Measurements from ENCODE around the gene FHL1. TPM values are rescaled to one million over a fixed set of nuclear protein-coding genes. Genes with fewer than 3 reads are reported as not detected.
"Not testable (repeated sequence)": the region's sequence is repeated elsewhere in the genome, so short reads cannot be mapped to it uniquely, and the experiment has no call there.

Gene FHL1
- total RNA-seq, 4 donors from 2014 or later: 64.1 to 225 (median 86.5) TPM

- H3K9me3 ChIP-seq: no peaks in the 10 kb centered on the region
- no peak for TF ChIP-seq CTCF (IDR thresholded peaks at IDR 0.05)
- TF ChIP-seq POLR2A (IDR thresholded peaks at IDR 0.05): no peak
- TF ChIP-seq EP300 (IDR thresholded peaks at IDR 0.05): no peak
- TF ChIP-seq POLR2AphosphoS5 (IDR thresholded peaks at IDR 0.05): no peak
- H3K27me3 ChIP-seq: no peaks in the 10 kb centered on the region
- no peak overlapping the region for H3K4me3 ChIP-seq
- 60% methylated on average over 2 of the region's 2 CpGs for WGBS
- no peak for DNase-seq (ENCODE audit: low spot score in 2 of 2)
- H3K36me3 ChIP-seq: no peaks in the 10 kb centered on the region
- H3K4me1 ChIP-seq: peaks cover 3% of the 10 kb centered on the region
- no peak overlapping the region for H3K27ac ChIP-seq
Measured at GRCh38 chrX:136159611-136160025, 12.3 kb downstream of the FHL1 start.

GRCh38 chrX:136162827-136163570 is 15.7 kb downstream of the FHL1 start:
- Histone ChIP-seq H3K36me3 (no peaks in the 10 kb centered on the region), H3K4me1 (peaks cover 3% of the 10 kb centered on the region), H3K27me3 (no peaks in the 10 kb centered on the region), H3K9me3 (no peaks in the 10 kb centered on the region), H3K27ac (no peak overlapping the region), H3K4me3 (no peak overlapping the region)
- WGBS: 32% methylated on average over 9 of the region's 9 CpGs
- DNase-seq (ENCODE audit: low spot score in 2 of 2): no peak
- TF ChIP-seq EP300 (IDR thresholded peaks at IDR 0.05) (no peak), CTCF (IDR thresholded peaks at IDR 0.05) (peak; percentile 53 to 57), POLR2AphosphoS5 (IDR thresholded peaks at IDR 0.05) (no peak), POLR2A (IDR thresholded peaks at IDR 0.05) (no peak)

GRCh38 chrX:136163689-136164088 is 16.4 kb downstream of the FHL1 start:
- TF ChIP-seq POLR2AphosphoS5 (IDR thresholded peaks at IDR 0.05) (no peak), CTCF (IDR thresholded peaks at IDR 0.05) (no peak), EP300 (IDR thresholded peaks at IDR 0.05) (no peak)
- H3K27ac ChIP-seq: no peak overlapping the region

GRCh38 chrX:136165406-136165805 is 18.1 kb downstream of the FHL1 start:
- Histone ChIP-seq H3K4me1 (peaks cover 20% of the 10 kb centered on the region), H3K36me3 (no peaks in the 10 kb centered on the region), H3K27me3 (no peaks in the 10 kb centered on the region), H3K27ac (no peak overlapping the region), H3K9me3 (no peaks in the 10 kb centered on the region), H3K4me3 (no peak overlapping the region)
- DNase-seq (ENCODE audit: low spot score in 2 of 2): no peak
- 66% methylated on average over 3 of the region's 3 CpGs for WGBS
- no peak for TF ChIP-seq POLR2A (IDR thresholded peaks at IDR 0.05)
- TF ChIP-seq POLR2AphosphoS5 (IDR thresholded peaks at IDR 0.05): no peak
- TF ChIP-seq EP300 (IDR thresholded peaks at IDR 0.05): no peak
- no peak for TF ChIP-seq CTCF (IDR thresholded peaks at IDR 0.05)

More at GRCh38 chrX:136163689-136164088, 16.4 kb downstream of the FHL1 start:
- Histone ChIP-seq H3K4me3 (no peak overlapping the region), H3K9me3 (no peaks in the 10 kb centered on the region), H3K36me3 (no peaks in the 10 kb centered on the region), H3K27me3 (no peaks in the 10 kb centered on the region), H3K4me1 (peaks cover 6% of the 10 kb centered on the region)
- DNase-seq (ENCODE audit: low spot score in 2 of 2): no peak
- 79% methylated on average over 1 of the region's 1 CpG for WGBS

- Histone ChIP-seq H3K36me3 (no peaks in the 10 kb centered on the region), H3K4me3 (no peak overlapping the region), H3K9me3 (no peaks in the 10 kb centered on the region), H3K4me1 (peaks cover 30% of the 10 kb centered on the region), H3K27me3 (no peaks in the 10 kb centered on the region), H3K27ac (no peak overlapping the region)
- TF ChIP-seq POLR2A (IDR thresholded peaks at IDR 0.05) (no peak), POLR2AphosphoS5 (IDR thresholded peaks at IDR 0.05) (no peak), EP300 (IDR thresholded peaks at IDR 0.05) (no peak), CTCF (IDR thresholded peaks at IDR 0.05) (no peak)
- WGBS: 70% methylated on average over 8 of the region's 8 CpGs
- DNase-seq (ENCODE audit: low spot score in 2 of 2): no peak
Measured at GRCh38 chrX:136166221-136166855, 19.0 kb downstream of the FHL1 start.

GRCh38 chrX:136167989-136168388 is 20.7 kb downstream of the FHL1 start:
- H3K27ac ChIP-seq; H3K27me3 ChIP-seq; H3K36me3 ChIP-seq; DNase-seq (ENCODE audit: low spot score in 2 of 2); H3K4me3 ChIP-seq; H3K9me3 ChIP-seq: not testable (repeated sequence)
- WGBS: 75% methylated on average over 6 of the region's 6 CpGs
- H3K4me1 ChIP-seq: peaks cover 31% of the 10 kb centered on the region

Measured in suprapubic skin (tissue), 4 donors.